Ishikawa (cell line): ENCODE results near the gene KIF13A.

Source experiments
- EGR1 ChIP-seq: IDR thresholded peaks from 2 replicates; pipeline ENCODE4 v1.6.1; 2012
- EP300 ChIP-seq: IDR thresholded peaks from 2 replicates; pipeline ENCODE4 v1.6.1; 2012; ENCODE audit warnings: borderline replicate concordance
- MAX ChIP-seq: IDR thresholded peaks from 2 replicates; pipeline ENCODE4 v1.6.1; 2012
- NFIC ChIP-seq: IDR thresholded peaks from 2 replicates; pipeline ENCODE4 v1.6.1; 2012
- RAD21 ChIP-seq: IDR thresholded peaks from 2 replicates; pipeline ENCODE4 v1.6.1; 2012; ENCODE audit warnings: low read depth
- REST ChIP-seq: IDR thresholded peaks from 2 replicates; pipeline ENCODE4 v1.6.1; 2012; ENCODE audit warnings: low read depth, mild to moderate bottlenecking
- TAF1 ChIP-seq: IDR thresholded peaks from 2 replicates; pipeline ENCODE4 v1.6.1; 2012; ENCODE audit warnings: low read depth, mild to moderate bottlenecking
- TCF12 ChIP-seq: IDR thresholded peaks from 2 replicates; pipeline ENCODE4 v1.6.1; 2012; ENCODE audit warnings: low read depth

GRCh38 chr6:18022398-18023231 is 35.2 kb upstream of the KIF13A start:
- no peak for TF ChIP-seq RAD21
- TF ChIP-seq EP300: no peak
- no peak for TF ChIP-seq NFIC
- no peak for TF ChIP-seq REST
- TF ChIP-seq EGR1: no peak
- TF ChIP-seq TAF1: no peak
- TF ChIP-seq TCF12: no peak
- TF ChIP-seq MAX: no peak
